GM18499 (cell line): ENCODE data around the gene SORD.
"Not testable (repeated sequence)": the region's sequence is repeated elsewhere in the genome, so short reads cannot be mapped to it uniquely, and the experiment has no call there.

Source experiments
- ATAC-seq: cut with Tn5 transposase; IDR thresholded peaks from one replicate; pipeline ENCODE4 v1.9.1; 2021; ENCODE audit warnings: moderate number of reproducible peaks; ENCODE audit not compliant: insufficient read depth, unreplicated experiment

Gene SORD

DNA sequence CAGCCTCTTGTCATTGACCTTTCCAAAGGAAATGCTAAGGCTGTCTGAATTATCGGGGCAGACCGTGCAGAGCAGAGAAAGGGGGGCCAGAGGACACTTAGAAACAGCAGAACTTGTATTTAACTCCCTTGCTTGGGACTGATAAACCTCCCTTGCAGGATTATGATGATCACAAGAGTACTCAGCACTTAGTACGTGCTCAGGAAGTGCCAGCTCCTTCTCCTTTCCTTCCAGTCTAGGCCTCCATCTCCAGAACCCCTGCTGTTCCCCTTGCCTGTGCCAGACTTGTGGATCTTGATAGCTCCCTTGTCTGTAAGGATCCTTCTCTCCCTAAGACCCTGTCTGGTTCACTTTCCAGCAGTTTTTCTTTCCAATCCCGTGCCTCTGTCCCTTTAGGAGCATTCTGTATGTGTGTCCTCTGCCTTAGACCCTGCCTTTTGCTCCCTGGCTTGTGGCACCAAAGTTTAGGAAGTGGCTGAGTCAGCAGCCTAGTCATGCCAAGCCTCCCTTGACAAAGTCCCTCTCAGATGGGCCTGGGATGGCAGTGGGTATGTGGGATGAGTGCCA is 747 bp downstream of the SORD start:
- no peak for ATAC-seq

- ATAC-seq = not testable (repeated sequence)
Observed at GRCh38 chr15:45024649-45025048, 1.7 kb downstream of the SORD start.

GRCh38 chr15:45025627-45026026 is 2.6 kb downstream of the SORD start:
- ATAC-seq = not testable (repeated sequence)

DNA sequence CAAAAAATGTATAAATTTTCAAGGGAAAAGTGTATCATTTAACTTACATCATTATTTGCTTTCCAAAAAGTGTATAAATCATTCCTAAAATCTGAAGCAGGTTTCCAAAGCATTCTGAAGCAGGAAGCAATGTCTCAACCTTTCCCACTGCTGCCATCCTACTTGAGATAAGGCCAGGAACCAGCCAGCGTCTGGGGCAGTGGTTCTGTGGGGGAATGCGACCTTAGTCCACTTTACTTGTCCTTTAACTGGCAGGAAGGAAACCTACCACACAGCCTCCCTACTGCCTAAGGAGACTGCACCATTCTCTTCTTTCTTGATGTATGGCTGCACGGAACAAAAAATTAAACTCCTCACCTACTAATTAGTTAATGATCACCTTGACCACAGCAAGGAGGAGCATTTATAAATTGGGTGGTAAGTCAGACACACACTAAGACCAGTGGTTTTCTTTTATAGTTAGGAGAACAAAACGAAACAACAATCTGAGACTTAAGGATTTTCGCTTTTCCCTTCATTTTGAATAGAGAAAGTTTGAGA is 3.7 kb downstream of the SORD start:
- ATAC-seq = no peak

- no peak for ATAC-seq
Observed at GRCh38 chr15:45027220-45027619, 4.2 kb downstream of the SORD start.

DNA sequence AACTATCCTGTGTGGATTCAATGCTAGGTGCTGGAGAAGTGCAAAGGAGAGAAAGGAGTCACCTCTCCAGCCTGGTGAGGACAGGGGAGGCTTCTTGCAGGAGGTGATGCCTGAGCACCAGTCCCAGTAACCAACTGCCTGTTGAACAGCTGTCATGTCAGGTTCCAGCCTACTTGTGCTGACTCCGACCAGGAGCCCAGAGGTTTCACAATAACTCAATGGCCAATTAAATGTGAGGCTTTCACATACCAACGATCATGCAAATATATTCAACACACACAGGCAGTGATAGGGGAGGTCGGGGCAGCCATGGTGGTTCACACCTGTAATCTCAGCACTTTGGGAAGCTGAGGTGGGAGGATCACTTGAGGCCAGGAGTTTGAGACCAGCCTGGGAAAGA is 7.7 kb downstream of the SORD start:
- no peak for ATAC-seq

DNA sequence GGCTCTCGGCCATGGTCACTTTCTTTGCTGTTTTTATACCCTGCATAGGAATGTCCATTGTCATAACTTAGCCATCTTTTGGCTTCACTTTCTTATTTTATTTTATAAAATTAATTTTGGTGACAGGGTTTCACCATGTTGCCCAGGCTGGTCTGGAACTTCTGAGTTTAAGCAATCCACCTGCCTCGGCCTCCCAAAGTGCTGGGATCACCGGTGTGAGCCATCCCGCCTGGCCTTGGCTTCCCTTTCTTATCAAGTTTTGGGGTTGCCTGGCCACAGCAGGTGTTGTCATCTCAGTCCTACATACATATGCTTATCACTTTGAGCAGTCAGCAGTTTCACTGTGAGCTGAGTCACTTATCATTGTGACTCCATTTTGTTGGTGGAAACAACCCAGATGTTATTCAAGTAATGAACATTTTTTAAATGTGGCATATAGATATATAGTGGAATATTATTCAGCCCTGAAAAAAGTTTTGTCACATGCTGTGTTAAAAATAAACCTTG is 8.6 kb downstream of the SORD start:
- ATAC-seq = not testable (repeated sequence)

DNA sequence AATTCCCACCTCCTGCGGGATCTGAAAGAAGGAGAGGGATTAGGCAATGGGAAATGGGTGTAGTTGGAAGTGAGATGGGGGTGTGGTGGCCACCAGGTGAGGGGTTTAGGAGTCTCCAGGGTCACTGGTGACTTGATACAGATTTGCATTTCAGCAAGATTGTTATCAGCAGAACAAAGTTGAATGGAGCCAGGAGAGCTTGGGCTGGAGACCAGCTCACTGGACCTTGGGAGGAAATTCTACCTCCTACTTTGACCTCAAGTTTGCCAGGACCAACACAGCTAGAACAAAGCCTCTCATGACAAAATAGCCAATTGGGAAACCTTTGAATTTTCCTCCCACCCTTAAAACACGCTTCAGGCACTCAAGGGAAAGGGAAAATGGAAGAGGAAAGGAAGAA is 9.5 kb downstream of the SORD start:
- not testable (repeated sequence) for ATAC-seq

GRCh38 chr15:45034087-45034486 is 11.1 kb downstream of the SORD start:
- ATAC-seq = not testable (repeated sequence)

- not testable (repeated sequence) for ATAC-seq
Observed at GRCh38 chr15:45034600-45035375, 11.8 kb downstream of the SORD start.

GRCh38 chr15:45036812-45037781 is 14.1 kb downstream of the SORD start:
- ATAC-seq = not testable (repeated sequence)

GRCh38 chr15:45037936-45038335 is 14.9 kb downstream of the SORD start:
- no peak for ATAC-seq

- not testable (repeated sequence) for ATAC-seq
Observed at GRCh38 chr15:45040396-45040795, 17.4 kb downstream of the SORD start.

- ATAC-seq = not testable (repeated sequence)
Observed at GRCh38 chr15:45041538-45041937, 18.5 kb downstream of the SORD start.

DNA sequence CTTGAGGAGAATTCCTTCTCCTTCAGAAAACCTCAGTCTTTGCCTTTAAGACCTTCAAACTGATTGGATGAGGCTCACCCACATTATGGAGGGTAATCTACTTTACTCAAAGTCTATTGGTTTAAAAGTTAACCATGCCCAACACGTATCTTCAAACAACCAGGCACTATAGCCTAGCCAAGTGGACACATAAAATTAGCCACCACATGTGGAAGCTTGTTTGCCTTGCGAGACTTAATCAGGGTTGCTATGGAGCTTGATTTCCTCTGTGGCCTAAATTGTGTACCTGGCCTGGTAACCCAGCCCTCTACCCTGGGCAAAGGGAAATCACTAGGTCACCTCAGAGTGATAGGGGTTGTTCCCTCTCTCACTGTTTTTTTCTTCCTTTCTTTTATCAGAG is 19.9 kb downstream of the SORD start:
- not testable (repeated sequence) for ATAC-seq

DNA sequence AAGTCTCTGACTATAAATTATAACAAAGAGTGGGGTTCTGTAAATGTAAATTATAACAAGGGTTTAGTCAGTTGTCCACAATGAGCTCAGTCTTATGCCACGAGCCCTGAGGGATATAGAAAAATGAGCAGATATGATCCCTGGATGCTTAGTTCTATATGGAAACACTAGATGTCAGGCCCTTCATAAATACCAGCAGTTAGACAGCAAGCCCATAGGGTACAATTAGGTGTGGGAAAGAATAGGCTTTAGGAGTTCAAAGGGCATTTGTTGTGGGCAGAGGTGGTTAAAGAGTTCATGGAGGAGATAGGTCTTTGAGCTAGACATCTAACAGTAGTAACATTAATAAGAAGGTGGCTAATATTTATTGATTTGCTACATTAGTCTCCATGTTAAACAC is 21.3 kb downstream of the SORD start:
- ATAC-seq = not testable (repeated sequence)

DNA sequence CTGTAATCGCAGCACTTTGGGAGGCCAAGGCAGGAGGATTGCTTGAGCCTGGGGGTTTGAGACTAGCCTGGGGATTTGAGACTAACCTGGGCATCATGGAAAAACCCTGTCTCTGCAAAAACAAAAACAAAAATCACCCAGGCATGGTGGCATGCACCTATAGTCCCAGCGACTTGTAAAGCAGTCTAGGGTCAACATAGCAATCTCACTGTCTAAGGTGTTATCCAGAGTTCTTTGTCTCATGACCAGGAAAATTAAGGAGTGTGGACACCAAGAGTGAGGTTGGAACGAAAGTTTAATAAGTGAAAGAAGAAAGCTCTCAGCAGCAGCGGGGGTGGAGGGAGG is 25.4 kb downstream of the SORD start:
- not testable (repeated sequence) for ATAC-seq

GRCh38 chr15:45048794-45049631 is 26.0 kb downstream of the SORD start:
- no peak for ATAC-seq

- ATAC-seq = no peak
Observed at GRCh38 chr15:45050587-45050986, 27.6 kb downstream of the SORD start.

- ATAC-seq = not testable (repeated sequence)
Observed at GRCh38 chr15:45052676-45053075, 29.7 kb downstream of the SORD start.
